MM.1S (cell line): Measurements from ENCODE around the gene PUM1.

Experiments used
- DNase-seq: peaks from one replicate; pipeline ENCODE4 v3.0.0-alpha.2; 2015
- H2AFZ ChIP-seq: fragments of 300-600 bp; sonication (generic); 2 replicates; pipeline ENCODE4 v1.6.0; 2016; ENCODE audit warnings: antibody characterized with exemption, low read length
- H3F3A ChIP-seq: fragments of 300-600 bp; sonication (generic); 2 replicates; pipeline ENCODE4 v1.6.1; 2016; ENCODE audit warnings: mild to moderate bottlenecking, antibody characterized with exemption, low read length, moderate library complexity, mixed read lengths; ENCODE audit not compliant: insufficient read depth
- H3K27ac ChIP-seq: fragments of 300-600 bp; sonication (generic); 2 replicates; pipeline ENCODE4 v1.5.1; 2016; ENCODE audit warnings: mild to moderate bottlenecking, low read length
- H3K27me3 ChIP-seq: fragments of 300-600 bp; sonication (generic); replicated peaks from 2 replicates; pipeline ENCODE4 v1.6.0; 2016; ENCODE audit warnings: low read length; ENCODE audit not compliant: insufficient read depth
- H3K36me3 ChIP-seq: fragments of 300-600 bp; sonication (generic); replicated peaks from 2 replicates; pipeline ENCODE4 v1.6.1; 2016; ENCODE audit warnings: mild to moderate bottlenecking, low read length, mixed read lengths; ENCODE audit not compliant: insufficient read depth
- H3K4me1 ChIP-seq: fragments of 300-600 bp; sonication (generic); 2 replicates; pipeline ENCODE4 v1.6.1; 2016; ENCODE audit warnings: low read length, mixed read lengths
- H3K4me2 ChIP-seq: fragments of 300-600 bp; sonication (generic); 2 replicates; pipeline ENCODE4 v1.6.0; 2016; ENCODE audit warnings: low read depth, low read length
- H3K4me3 ChIP-seq: fragments of 300-600 bp; sonication (generic); 2 replicates; pipeline ENCODE4 v1.5.1; 2016; ENCODE audit warnings: low read length, mixed read lengths
- H3K79me2 ChIP-seq: fragments of 300-600 bp; sonication (generic); 2 replicates; pipeline ENCODE4 v1.6.1; 2016; ENCODE audit warnings: mixed run types, low read length, mixed read lengths
- H3K9ac ChIP-seq: fragments of 300-600 bp; sonication (generic); 2 replicates; pipeline ENCODE4 v1.6.1; 2016; ENCODE audit warnings: low read length, mixed read lengths
- H3K9me2 ChIP-seq: fragments of 300-600 bp; sonication (generic); replicated peaks from 2 replicates; pipeline ENCODE4 v1.6.1; 2016; ENCODE audit warnings: mild to moderate bottlenecking, low read length, mixed read lengths; ENCODE audit not compliant: insufficient read depth
- H3K9me3 ChIP-seq: fragments of 300-600 bp; sonication (generic); replicated peaks from 2 replicates; pipeline ENCODE4 v1.6.1; 2016; ENCODE audit warnings: mild to moderate bottlenecking, low read length, mixed read lengths; ENCODE audit not compliant: insufficient read depth
- H4K20me1 ChIP-seq: fragments of 300-600 bp; sonication (generic); 2 replicates; pipeline ENCODE4 v1.6.1; 2016; ENCODE audit warnings: mild to moderate bottlenecking, low read length, moderate library complexity, mixed read lengths; ENCODE audit not compliant: insufficient read depth
- EZH2 ChIP-seq: fragments of 300-600 bp; sonication (generic); optimal IDR thresholded peaks from 2 replicates; pipeline ENCODE3; 2017; ENCODE audit warnings: low read depth, mild to moderate bottlenecking, antibody characterized with exemption, low read length, mixed read lengths
- EZH2phosphoT487 ChIP-seq: fragments of 300-600 bp; sonication (generic); IDR thresholded peaks from 2 replicates; pipeline ENCODE4 v1.6.1; 2018; ENCODE audit warnings: antibody characterized with exemption, low read length
- TF ChIP-seq, protein P1 (sequence below): fragments of 300-600 bp; sonication (generic); IDR thresholded peaks from 2 replicates; pipeline ENCODE4 v1.5.1; 2016; ENCODE audit warnings: antibody characterized with exemption, low read length, mixed read lengths

PUM1 gene

DNA sequence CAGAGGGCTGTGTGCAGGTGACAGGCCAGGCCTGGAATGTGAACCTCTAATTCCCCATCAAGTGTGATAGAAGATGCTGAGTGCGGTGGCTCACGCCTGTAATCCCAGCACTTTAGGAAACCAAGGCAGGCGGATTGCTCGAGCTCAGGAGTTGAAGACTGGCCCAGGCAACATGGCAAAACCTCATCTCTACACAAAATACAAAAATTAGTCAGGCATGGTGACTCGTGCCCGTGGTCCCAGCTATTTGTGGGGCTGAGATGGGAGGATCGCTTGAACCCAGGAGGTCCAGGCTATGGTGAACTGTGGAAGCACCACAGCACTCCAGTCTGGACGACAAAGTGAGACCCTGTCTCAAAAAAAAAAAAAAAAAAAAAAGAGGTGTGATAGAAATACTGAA lies 40.1 kb upstream of the PUM1 start:
- Histone ChIP-seq H3K4me1 (no peaks in the 10 kb centered on the region), H3K9me2 (no peaks in the 10 kb centered on the region), H3K9ac (no peak overlapping the region), H3F3A (no peaks in the 10 kb centered on the region), H3K27me3 (no peaks in the 10 kb centered on the region), H3K4me2 (no peak overlapping the region), H3K36me3 (no peaks in the 10 kb centered on the region), H3K27ac (no peak overlapping the region), H3K4me3 (no peak overlapping the region), H3K79me2 (no peaks in the 10 kb centered on the region), H2AFZ (no peak overlapping the region), H4K20me1 (no peaks in the 10 kb centered on the region), H3K9me3 (no peaks in the 10 kb centered on the region)
- no peak for DNase-seq
- TF ChIP-seq EZH2phosphoT487: no peak
- TF ChIP-seq, protein P1, sequence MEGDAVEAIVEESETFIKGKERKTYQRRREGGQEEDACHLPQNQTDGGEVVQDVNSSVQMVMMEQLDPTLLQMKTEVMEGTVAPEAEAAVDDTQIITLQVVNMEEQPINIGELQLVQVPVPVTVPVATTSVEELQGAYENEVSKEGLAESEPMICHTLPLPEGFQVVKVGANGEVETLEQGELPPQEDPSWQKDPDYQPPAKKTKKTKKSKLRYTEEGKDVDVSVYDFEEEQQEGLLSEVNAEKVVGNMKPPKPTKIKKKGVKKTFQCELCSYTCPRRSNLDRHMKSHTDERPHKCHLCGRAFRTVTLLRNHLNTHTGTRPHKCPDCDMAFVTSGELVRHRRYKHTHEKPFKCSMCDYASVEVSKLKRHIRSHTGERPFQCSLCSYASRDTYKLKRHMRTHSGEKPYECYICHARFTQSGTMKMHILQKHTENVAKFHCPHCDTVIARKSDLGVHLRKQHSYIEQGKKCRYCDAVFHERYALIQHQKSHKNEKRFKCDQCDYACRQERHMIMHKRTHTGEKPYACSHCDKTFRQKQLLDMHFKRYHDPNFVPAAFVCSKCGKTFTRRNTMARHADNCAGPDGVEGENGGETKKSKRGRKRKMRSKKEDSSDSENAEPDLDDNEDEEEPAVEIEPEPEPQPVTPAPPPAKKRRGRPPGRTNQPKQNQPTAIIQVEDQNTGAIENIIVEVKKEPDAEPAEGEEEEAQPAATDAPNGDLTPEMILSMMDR: no peak

DNA sequence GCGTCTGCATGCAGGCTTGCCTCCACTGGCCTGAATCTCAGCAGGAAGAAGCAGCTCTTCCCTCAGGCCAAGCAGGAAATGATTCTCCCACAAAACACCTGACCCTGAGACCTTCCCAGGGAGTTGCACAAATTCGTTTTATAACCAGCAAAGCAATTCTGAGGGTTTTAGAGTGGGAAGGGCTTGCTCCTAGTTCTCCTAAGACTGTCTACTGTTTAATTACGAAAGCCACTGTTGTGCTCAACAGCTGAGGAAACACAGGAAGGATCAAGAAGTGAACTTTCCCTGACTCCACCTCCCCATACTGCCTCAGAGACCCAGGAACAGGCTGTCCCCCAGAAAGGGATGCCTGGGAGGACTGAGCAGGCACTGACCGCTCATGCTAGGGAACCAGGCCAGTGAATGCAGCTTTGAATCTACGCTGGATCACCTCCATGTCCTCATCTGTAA lies 37.0 kb upstream of the PUM1 start:
- DNase-seq: no peak
- no peak overlapping the region for H3K4me3 ChIP-seq
- no peak overlapping the region for H3K9ac ChIP-seq
- H2AFZ ChIP-seq: no peak overlapping the region
- no peaks in the 10 kb centered on the region for H3K36me3 ChIP-seq
- no peaks in the 10 kb centered on the region for H3K79me2 ChIP-seq
- H3K9me2 ChIP-seq: no peaks in the 10 kb centered on the region
- no peaks in the 10 kb centered on the region for H3K9me3 ChIP-seq
- H3F3A ChIP-seq: no peaks in the 10 kb centered on the region
- H4K20me1 ChIP-seq: no peaks in the 10 kb centered on the region
- no peaks in the 10 kb centered on the region for H3K27me3 ChIP-seq
- TF ChIP-seq EZH2 (no peak), EZH2phosphoT487 (no peak)
- TF ChIP-seq, protein P1: no peak
- H3K4me1 ChIP-seq: no peaks in the 10 kb centered on the region
- H3K4me2 ChIP-seq: no peak overlapping the region
- no peak overlapping the region for H3K27ac ChIP-seq

GRCh38 chr1:31101147-31101502 lies 35.6 kb upstream of the PUM1 start:
- Histone ChIP-seq H3F3A (no peaks in the 10 kb centered on the region), H3K27me3 (no peaks in the 10 kb centered on the region), H4K20me1 (no peaks in the 10 kb centered on the region), H3K4me2 (no peak overlapping the region), H3K9me3 (no peaks in the 10 kb centered on the region), H3K9me2 (no peaks in the 10 kb centered on the region), H3K4me1 (no peaks in the 10 kb centered on the region), H2AFZ (no peak overlapping the region), H3K27ac (no peak overlapping the region), H3K79me2 (no peaks in the 10 kb centered on the region), H3K4me3 (no peak overlapping the region), H3K9ac (no peak overlapping the region), H3K36me3 (no peaks in the 10 kb centered on the region)
- DNase-seq: no peak
- TF ChIP-seq EZH2phosphoT487 (no peak), EZH2 (no peak)
- TF ChIP-seq, protein P1: no peak
